ENCODE measurements around the gene METTL25.

Gene METTL25

GRCh38 chr12:82473111-82473754, 114.9 kb downstream of the METTL25 start:
- no peak for DNase-seq

- no peak for DNase-seq
Observed at GRCh38 chr12:82474181-82474797, 116.0 kb downstream of the METTL25 start.

- DNase-seq = no peak
Observed at GRCh38 chr12:82474798-82475184, 116.5 kb downstream of the METTL25 start.

GRCh38 chr12:82475211-82475610, 116.9 kb downstream of the METTL25 start:
- no peak for DNase-seq

GRCh38 chr12:82476511-82476910, 118.2 kb downstream of the METTL25 start:
- no peak for DNase-seq

- DNase-seq = no peak
Observed at GRCh38 chr12:82479511-82479910, 121.2 kb downstream of the METTL25 start.

- no peak for DNase-seq
Observed at GRCh38 chr12:82480606-82481005, 122.3 kb downstream of the METTL25 start.

- DNase-seq = no peak
Observed at GRCh38 chr12:82481954-82482353, 123.6 kb downstream of the METTL25 start.

- DNase-seq = no peak
Observed at GRCh38 chr12:82486524-82487235, 128.4 kb downstream of the METTL25 start.

GRCh38 chr12:82504409-82504808, 146.1 kb downstream of the METTL25 start:
- DNase-seq = no peak

GRCh38 chr12:82505150-82505549, 146.8 kb downstream of the METTL25 start:
- no peak for DNase-seq

- DNase-seq = no peak
Observed at GRCh38 chr12:82507686-82508085, 149.4 kb downstream of the METTL25 start.

GRCh38 chr12:82510386-82510785, 152.1 kb downstream of the METTL25 start:
- DNase-seq = no peak

GRCh38 chr12:82514880-82515279, 156.6 kb downstream of the METTL25 start:
- DNase-seq = no peak

- no peak for DNase-seq
Observed at GRCh38 chr12:82515652-82516051, 157.3 kb downstream of the METTL25 start.

- DNase-seq = no peak
Observed at GRCh38 chr12:82517027-82517426, 158.7 kb downstream of the METTL25 start.

- no peak for DNase-seq
Observed at GRCh38 chr12:82517808-82518207, 159.5 kb downstream of the METTL25 start.

GRCh38 chr12:82519510-82519909, 161.2 kb downstream of the METTL25 start:
- no peak for DNase-seq

- no peak for DNase-seq
Observed at GRCh38 chr12:82522285-82522684, 164.0 kb downstream of the METTL25 start.

GRCh38 chr12:82522762-82523161, 164.4 kb downstream of the METTL25 start:
- DNase-seq = no peak

GRCh38 chr12:82523996-82524395, 165.7 kb downstream of the METTL25 start:
- no peak for DNase-seq

GRCh38 chr12:82524641-82525040, 166.3 kb downstream of the METTL25 start:
- DNase-seq = no peak

- DNase-seq = no peak
Observed at GRCh38 chr12:82525616-82526015, 167.3 kb downstream of the METTL25 start.

GRCh38 chr12:82527165-82527780, 168.9 kb downstream of the METTL25 start:
- DNase-seq = no peak
